GM10266 (cell line): Measurements from ENCODE around the gene IFNGR2.
"Not testable (repeated sequence)": the region's sequence is repeated elsewhere in the genome, so short reads cannot be mapped to it uniquely, and the experiment has no call there.

Experiments used
- DNase-seq: peaks from one replicate; pipeline ENCODE4 v3.0.0; 2012; ENCODE audit errors: extremely low spot score
- TF ChIP-seq, protein P1 (sequence below): IDR thresholded peaks from 2 replicates; pipeline ENCODE4 v1.5.1; 2012; ENCODE audit warnings: mild to moderate bottlenecking, low read depth; ENCODE audit not compliant: control insufficient read depth, insufficient read depth; ENCODE audit errors: missing control alignments

IFNGR2 gene

DNA sequence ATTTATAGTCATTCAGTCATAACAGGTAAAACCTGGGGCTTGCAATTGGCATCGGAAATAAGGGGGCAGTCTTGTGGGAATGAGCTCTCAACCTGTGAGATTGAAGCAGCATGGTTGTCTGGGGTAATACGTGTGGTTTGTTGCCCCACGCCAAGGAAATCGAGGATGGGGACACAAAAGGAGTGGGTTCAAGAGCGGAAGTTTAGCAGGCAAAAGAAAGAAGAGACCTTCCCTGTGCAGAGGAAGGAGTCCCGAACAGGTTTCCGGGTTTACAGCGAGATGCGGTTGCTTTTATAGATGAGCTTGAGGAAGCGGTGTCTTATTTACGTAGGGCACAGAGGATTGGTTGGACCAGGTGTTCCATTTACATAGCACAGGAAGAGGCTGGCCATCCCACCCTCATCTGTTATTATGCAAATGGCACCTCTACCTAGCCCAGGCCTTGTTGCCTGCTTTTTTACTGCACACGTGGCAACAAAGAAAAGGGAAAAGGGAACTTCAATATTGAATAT, 41.1 kb upstream of the IFNGR2 start:
- no peak for DNase-seq
- TF ChIP-seq, protein P1, sequence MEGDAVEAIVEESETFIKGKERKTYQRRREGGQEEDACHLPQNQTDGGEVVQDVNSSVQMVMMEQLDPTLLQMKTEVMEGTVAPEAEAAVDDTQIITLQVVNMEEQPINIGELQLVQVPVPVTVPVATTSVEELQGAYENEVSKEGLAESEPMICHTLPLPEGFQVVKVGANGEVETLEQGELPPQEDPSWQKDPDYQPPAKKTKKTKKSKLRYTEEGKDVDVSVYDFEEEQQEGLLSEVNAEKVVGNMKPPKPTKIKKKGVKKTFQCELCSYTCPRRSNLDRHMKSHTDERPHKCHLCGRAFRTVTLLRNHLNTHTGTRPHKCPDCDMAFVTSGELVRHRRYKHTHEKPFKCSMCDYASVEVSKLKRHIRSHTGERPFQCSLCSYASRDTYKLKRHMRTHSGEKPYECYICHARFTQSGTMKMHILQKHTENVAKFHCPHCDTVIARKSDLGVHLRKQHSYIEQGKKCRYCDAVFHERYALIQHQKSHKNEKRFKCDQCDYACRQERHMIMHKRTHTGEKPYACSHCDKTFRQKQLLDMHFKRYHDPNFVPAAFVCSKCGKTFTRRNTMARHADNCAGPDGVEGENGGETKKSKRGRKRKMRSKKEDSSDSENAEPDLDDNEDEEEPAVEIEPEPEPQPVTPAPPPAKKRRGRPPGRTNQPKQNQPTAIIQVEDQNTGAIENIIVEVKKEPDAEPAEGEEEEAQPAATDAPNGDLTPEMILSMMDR, result no peak

DNA sequence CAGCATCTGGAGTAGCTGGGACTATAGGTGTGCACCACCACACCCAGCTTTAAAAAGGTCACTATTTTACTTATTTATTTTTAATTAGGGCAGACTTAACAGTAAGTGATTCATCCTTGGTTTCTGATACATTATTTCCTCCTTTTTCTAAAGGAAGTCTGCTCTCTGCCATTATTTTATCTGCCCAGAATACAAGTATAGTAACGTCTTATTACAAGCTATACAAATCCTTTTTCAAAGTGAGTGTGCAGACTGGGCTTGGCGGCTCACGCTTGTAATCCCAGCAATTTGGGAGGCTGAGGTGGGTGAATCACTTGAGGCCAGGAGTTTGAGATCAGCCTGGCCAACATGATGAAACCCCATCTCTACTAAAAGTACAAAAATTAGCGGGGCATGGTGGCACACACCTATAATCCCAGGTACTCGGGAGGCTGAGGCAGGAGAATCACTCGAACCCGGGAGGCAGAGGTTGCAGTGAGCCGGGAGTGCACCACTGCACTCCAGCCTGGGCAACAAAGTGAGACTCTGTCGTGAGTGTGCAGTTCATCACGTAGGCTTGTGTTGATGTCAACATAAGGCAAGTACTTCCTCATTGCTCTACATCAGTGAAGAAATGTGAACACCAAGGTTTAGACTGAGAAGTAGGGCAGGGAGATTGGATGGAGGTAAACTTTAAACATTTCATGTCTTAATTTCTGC, 39.2 kb upstream of the IFNGR2 start:
- not testable (repeated sequence) for DNase-seq

DNA sequence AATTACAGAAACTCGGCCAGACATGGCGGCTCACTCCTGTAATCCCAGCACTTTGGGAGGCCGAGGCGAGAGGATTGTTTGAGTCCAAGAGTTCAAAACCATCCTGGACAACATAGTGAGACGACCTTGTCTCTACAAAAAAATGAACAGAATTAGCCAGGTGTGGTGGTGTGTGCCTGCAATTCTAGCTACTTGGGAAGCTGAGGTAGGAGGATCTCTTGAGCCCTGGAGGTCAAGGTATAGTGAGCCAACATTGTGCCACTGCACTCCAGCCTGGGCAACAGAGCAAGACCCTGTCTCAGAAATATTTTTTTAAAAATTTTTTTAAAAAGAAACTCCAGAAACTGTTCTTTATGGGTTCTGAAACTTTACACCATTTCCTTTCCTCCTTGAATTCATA, 38.4 kb upstream of the IFNGR2 start:
- no peak for DNase-seq
- TF ChIP-seq, protein P1, result no peak

DNA sequence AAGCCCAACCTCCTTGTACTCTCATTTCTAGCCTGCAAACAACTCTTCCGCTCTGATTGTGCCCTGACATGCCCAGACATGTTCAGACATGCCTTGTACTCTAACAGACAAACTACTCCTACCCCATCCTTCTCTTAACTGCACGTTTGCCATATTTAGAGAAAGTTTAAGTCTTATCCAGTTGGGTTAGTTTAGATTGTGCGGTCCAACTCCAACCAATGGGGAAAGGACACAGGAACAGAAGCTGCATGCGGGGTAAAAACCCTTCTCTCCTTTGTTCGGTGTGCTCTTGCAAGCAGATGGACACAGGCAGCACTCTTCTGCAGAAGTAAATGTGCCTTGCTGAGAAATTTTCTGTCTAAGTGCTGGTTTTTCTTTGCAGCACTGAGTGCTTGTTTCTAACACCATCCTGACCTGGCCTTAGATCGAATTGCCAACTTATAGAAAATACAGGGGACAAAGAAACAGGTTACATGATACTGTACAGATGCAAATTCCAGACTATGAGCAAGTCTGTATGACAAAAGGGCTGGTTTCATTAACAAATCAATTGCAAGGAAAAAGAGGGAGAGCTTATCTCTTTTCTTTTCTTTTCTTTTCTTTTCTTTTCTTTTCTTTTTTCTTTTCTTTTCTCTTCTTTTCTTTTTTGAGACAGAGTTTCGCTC, 35.8 kb upstream of the IFNGR2 start:
- TF ChIP-seq, protein P1, result no peak
- no peak for DNase-seq

DNA sequence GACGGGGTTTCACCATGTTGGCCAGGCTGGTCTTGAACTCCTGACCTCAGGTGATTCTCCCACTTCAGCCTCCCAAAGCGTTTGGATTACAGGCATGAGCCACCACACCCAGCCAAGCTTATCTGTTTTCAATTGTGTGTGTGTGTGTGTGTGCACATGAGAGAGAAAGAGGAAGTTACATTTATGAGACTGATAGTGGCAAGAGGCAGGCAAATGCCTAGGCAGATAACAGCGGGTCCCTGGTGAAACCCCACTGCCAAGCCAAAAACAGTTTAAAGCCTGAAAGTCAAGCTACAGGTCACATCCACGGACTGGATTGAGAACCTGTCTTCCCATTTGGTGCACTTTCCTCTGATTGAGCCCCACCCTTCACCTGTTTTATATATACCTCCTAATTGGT, 35.1 kb upstream of the IFNGR2 start:
- TF ChIP-seq, protein P1, result no peak
- DNase-seq, result no peak

DNA sequence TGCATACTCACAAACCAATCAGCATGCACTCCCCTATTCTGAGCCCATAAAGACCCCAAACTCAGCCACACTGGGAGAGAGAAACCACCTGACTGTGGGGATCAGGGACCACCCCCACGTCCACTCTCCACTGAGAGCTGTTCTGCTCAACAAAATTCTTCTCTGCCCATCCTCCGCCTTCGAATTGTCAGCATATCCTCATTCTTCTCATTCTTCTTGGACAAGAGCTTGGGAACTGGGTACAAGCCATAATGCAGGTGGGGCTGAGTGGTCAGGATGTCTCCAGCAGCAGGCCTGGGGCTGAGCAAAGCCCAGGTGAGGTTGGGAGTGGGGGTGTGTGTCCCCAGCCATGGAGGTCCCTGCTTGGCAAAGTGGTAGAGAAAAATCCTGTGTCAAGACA, 34.6 kb upstream of the IFNGR2 start:
- no peak for DNase-seq
- TF ChIP-seq, protein P1, result no peak

DNA sequence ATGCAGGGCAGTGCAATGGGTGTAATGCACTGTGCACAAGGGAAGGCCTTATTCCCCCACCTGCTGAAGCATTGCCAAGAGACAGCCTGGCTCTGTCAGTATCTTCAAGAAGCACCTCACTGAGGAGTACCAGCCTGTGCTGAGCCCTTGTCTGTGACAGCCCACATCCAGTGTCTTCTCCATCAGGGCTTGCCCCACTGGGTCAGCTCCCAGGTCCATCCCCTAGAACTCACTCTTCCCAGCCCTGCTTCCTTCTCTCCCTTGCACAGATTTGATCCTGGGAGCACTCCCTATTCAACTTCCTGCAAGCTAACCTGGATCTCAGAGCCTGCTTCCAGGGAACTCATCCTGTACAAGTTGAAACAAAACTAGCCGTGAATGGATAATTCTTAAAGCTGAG, 33.6 kb upstream of the IFNGR2 start:
- TF ChIP-seq, protein P1, result no peak
- no peak for DNase-seq
